A549 treated with CpdA at 1 μM for 4 hours (cell line): ENCODE measurements around the gene PXN. TPM values are rescaled to one million over a fixed set of nuclear protein-coding genes. Genes with fewer than 3 reads are reported as not detected.

Experiments used
- total RNA-seq: library from RNA; stranded (reverse); fragments of 200-300 nt; extraction: Qiagen RNA extraction; gene quantifications from 5 replicates; pipeline ENCODE4 v1.2.3, GENCODE V29; 2022; ENCODE audit warnings: low read depth

Gene PXN
- total RNA-seq = 157 to 195 TPM (median 164 TPM) in 5 replicates

DNA sequence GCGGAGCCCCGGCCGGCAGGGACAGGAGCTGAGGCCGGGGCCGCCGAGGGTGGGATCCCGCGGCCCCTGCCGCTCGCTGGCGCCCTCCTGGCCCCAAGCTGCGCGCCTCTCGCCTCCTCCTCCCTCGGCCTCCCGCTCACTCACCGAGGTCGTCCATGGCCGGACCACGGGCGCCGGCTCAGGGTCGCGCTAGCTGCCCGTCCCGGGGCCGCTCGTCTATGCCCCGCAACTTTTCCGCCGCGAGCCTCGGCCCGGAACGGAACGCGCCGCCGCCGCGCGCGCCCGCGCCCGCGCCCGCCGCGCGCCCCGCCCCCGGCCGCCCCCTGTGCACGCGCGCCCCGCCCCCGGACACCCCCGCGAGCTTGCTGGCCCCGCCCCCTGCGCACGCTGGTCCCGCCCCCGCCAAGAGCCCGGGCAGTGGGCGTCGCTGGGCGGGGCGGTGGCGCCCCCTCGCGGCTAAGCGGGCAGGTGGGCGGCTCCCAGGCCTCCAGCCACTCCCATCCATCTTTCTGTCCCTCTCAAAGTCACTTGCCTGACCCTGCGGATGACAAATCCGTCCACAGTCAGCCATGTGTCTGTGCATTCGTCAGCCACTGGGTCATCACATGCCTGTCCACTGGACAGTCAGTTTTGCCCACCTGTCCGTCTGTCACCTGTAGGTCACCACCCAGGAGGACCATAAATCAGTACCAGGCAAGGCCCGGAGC is at the start of gene PXN:
TSS of gene PXN (minus strand) at position 258 of the 707 bp plus-strand sequence. CDS start at position 157, 101 bp downstream.

DNA sequence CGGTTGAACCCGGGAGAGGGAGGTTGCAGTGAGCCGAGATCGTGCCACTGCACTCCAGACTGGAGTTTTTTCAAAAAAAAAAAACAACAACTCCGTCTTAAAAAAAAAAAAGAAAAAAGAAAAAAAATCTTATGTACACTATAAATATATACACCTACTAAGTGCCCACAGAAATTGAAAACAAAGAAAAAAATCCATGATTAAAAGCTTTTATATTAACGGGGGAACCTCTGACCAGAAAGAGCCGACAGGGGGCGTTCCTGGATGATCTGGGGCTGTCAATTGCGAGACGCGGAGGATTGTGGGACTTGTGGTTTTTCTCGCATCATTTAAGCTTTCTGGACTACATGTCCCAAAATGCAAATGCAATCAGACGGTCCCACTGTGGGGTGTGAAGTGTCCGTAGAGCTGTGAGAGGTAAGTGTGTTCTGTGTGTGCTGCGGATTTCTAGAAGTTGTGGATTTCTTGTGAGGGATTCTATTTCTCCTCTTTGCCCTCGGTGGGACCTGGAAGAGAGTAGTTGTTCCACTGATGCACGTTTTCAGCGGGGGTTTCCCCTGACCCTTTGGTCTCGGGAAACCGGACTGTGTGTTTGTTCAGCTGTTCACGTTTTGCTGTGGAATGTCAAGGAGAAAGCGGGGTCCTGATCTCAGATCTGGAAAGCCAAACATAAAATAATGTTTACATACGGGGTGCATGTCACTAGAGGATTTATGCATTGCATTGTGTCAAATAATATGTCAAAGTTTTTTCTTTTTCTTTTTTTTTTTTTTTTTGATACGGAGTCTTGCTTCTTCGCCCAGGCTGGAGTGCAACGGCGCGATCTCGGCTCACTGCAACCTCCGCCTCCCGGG is 36.7 kb upstream of the PXN start, which contains the start of gene SIRT4:
TSS of gene SIRT4 (plus strand) at position 360 of the 854 bp plus-strand sequence. CDS start 1,241 bp downstream, outside the sequence.

DNA sequence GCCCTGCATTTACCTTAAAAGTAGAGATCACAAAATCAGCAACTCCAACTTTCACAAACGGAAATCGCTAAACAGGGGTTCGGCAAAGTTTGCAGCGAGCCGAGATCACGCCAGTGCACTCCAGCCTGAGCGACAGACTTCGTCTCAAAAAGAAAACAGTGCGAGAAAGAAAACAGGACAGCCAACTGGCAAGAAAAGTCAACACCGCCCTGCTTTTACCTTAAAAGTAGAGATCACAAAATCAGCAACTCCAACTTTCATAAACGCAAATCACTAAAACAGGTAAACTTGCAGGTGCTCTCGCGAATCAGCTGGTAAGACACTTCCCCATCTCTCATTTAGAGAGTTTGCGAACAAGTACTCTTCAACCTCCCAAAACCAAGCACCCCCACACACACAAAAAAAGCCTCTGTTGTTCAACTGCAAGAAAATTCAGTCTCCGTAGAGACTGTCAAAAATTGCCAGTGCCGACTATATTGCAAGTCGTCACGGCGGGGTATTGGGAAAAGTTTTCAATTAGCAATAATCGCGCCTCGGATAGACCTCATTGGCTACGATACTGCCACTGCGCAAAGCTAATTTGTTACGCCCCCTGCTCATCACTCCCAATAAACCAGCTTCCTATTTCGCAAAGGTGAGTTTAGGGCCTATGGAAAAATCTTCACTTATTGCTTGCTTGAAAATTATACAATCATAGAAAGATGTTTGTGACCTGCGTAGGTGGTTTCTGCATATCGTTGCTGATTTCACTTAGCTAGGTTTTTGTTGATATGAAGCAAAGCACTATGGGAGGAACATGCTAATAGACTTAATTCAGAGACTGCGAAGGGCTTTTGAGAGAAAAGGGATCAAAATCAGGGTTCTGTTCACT is 27.4 kb upstream of the PXN start, which contains the start of gene RNU4-1:
TSS of gene RNU4-1 (minus strand) at position 577 of the 871 bp plus-strand sequence.

DNA sequence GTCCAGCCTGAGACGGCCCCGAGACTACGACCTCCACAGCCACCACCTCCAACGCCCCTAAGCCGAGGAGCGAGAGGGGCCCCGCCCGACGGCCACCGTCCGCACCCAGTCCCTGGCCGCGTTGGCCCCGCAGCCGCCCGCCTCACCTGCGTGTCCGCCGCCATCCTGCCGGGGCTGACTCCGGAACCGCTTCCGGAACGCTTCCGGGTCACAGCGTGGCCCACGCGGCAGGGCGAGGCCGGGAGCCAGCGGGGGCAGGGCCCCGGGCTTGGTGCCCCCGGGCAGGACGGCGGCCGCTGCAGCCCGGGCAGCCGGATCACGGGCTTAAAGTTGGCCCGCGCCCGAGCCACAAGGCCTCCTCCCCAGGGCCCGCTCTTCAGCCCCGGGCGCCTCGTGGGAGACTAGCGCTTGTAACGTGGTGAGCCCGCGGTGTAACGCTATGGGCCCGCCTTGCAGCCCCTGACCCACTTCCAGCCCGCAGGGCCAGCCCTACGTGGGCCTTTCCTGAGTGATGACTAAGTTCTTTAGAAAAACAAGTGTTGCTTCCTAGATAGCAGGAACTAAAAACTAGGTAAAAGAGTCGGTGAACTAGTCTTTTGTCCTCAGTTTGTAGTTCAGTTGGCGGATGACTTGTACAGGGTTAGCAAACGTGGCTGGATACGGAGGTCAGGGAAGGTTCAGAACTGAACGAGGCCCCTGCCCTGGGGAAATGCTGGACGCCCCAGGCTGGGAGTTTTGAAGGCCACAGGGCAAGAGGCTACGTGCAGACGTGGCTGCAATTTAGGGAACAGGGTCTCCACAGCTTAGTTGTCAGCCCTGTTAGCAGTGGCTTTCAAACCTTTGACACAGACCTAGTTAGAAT is 70.8 kb downstream of the PXN start, which contains the start of gene GCN1:
TSS of gene GCN1 (minus strand) at position 182 of the 862 bp plus-strand sequence. CDS start at position 164, 18 bp downstream.

Other genes starting within 250 kb of the PXN start
- gene RAB35, start 149.0 kb downstream of the PXN start, total RNA-seq = 59.1 to 75.5 TPM (median 74.1 TPM) in 5 replicates
- 55.0 to 65.6 TPM (median 55.6 TPM) in 5 replicates for gene GCN1, start 71.0 kb downstream of the PXN start, total RNA-seq
- gene RPLP0, start 64.6 kb downstream of the PXN start, total RNA-seq = 3,377 to 3,616 TPM (median 3,450 TPM) in 5 replicates
- not detected in 5 replicates for gene RNU4-2, start 26.2 kb upstream of the PXN start, total RNA-seq
- gene RNU4-1, start 27.5 kb upstream of the PXN start, total RNA-seq = 18.3 TPM in 1 of 5 replicates, not detected in the others
- 0.87 to 1.2 TPM (median 1.1 TPM) in 5 replicates for gene SIRT4, start 36.6 kb upstream of the PXN start, total RNA-seq
- gene PLA2G1B, start 62.0 kb upstream of the PXN start, total RNA-seq = not detected in 5 replicates
- 1.3 to 1.7 TPM (median 1.5 TPM) in 5 replicates for gene MSI1, start 103.4 kb upstream of the PXN start, total RNA-seq
- 629 to 874 TPM (median 817 TPM) in 5 replicates for gene COX6A1, start 172.4 kb upstream of the PXN start, total RNA-seq
- gene TRIAP1, start 180.7 kb upstream of the PXN start, total RNA-seq = 73.7 to 84.0 TPM (median 78.3 TPM) in 5 replicates
- 23.9 to 27.3 TPM (median 25.2 TPM) in 5 replicates for gene GATC, start 180.7 kb upstream of the PXN start, total RNA-seq
- 191 to 237 TPM (median 218 TPM) in 5 replicates for gene SRSF9, start 204.0 kb upstream of the PXN start, total RNA-seq
- gene DYNLL1, start 230.4 kb upstream of the PXN start, total RNA-seq = 634 to 760 TPM (median 694 TPM) in 5 replicates